PC-3 (cell line): ENCODE data around the gene LYG1.

Experiments
- EZH2 ChIP-seq: fragments of 300-600 bp; sonication (generic); IDR thresholded peaks from one replicate; pipeline ENCODE4 v1.6.1; 2017; ENCODE audit warnings: antibody characterized with exemption, mild to moderate bottlenecking, low read length; ENCODE audit not compliant: unreplicated experiment
- EZH2phosphoT487 ChIP-seq: fragments of 300-600 bp; sonication (generic); IDR thresholded peaks from 2 replicates; pipeline ENCODE4 v1.6.1; 2018; ENCODE audit warnings: mild to moderate bottlenecking, antibody characterized with exemption, low read length, borderline replicate concordance
- TF ChIP-seq, protein P1 (sequence below): fragments of 300-600 bp; sonication (generic); conservative IDR thresholded peaks from 2 replicates; pipeline ENCODE4 v1.5.1; 2017; ENCODE audit warnings: antibody characterized with exemption, low read depth, mild to moderate bottlenecking, low read length

DNA sequence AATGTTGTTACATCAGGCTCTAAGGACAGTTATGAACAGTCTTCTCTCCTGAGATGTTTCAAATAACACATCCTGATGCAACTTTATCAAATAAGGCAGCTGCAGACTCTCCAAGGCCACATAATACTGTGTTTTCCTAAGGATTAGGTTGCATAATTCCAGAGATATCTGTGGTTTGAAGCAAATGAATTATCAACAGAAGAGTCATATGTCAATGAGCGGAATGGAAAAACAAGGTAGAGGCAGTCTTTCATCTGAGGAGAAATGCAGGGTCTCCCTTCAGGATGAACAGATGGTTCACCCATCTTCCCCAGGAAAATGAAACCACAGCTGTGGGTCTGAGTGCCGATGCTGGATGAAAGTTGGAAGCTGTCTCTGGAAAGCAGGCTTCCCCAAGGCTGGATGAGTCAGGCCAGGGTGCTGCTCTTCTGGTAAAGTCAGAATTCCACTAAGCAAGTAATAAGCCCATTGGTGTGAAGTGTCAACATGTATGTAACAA is 22.2 kb downstream of the LYG1 start:
- TF ChIP-seq, protein P1, sequence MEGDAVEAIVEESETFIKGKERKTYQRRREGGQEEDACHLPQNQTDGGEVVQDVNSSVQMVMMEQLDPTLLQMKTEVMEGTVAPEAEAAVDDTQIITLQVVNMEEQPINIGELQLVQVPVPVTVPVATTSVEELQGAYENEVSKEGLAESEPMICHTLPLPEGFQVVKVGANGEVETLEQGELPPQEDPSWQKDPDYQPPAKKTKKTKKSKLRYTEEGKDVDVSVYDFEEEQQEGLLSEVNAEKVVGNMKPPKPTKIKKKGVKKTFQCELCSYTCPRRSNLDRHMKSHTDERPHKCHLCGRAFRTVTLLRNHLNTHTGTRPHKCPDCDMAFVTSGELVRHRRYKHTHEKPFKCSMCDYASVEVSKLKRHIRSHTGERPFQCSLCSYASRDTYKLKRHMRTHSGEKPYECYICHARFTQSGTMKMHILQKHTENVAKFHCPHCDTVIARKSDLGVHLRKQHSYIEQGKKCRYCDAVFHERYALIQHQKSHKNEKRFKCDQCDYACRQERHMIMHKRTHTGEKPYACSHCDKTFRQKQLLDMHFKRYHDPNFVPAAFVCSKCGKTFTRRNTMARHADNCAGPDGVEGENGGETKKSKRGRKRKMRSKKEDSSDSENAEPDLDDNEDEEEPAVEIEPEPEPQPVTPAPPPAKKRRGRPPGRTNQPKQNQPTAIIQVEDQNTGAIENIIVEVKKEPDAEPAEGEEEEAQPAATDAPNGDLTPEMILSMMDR: no peak
- TF ChIP-seq EZH2phosphoT487: no peak
- TF ChIP-seq EZH2: no peak
